ENCODE results near the gene OR51B4.

DNA sequence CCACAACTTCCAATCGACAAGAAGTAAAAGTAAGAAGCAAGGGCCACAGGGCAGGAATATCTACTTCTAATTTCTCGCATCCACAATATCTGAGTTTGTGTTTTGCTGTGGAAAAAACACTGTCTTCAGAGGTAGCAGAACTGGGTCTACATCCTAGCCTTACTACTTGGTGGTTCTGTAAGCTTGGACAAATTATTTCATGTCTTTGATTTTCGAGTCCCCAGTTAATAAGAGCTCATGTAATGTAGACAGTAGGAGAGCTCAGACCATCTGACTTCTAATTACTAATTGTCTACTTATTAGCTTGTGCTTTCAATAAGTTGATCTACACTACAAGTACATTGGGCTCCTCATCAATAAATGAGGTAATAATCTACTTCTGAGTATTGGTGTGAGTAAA is 18.7 kb downstream of the OR51B4 start:
- TF ChIP-seq, protein P1, sequence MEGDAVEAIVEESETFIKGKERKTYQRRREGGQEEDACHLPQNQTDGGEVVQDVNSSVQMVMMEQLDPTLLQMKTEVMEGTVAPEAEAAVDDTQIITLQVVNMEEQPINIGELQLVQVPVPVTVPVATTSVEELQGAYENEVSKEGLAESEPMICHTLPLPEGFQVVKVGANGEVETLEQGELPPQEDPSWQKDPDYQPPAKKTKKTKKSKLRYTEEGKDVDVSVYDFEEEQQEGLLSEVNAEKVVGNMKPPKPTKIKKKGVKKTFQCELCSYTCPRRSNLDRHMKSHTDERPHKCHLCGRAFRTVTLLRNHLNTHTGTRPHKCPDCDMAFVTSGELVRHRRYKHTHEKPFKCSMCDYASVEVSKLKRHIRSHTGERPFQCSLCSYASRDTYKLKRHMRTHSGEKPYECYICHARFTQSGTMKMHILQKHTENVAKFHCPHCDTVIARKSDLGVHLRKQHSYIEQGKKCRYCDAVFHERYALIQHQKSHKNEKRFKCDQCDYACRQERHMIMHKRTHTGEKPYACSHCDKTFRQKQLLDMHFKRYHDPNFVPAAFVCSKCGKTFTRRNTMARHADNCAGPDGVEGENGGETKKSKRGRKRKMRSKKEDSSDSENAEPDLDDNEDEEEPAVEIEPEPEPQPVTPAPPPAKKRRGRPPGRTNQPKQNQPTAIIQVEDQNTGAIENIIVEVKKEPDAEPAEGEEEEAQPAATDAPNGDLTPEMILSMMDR (IDR thresholded peaks at IDR 0.05; ENCODE audit: insufficient read depth, low read length, poor library complexity, severe bottlenecking), result no peak
- no peak for TF ChIP-seq EZH2phosphoT487 (conservative IDR thresholded peaks at IDR 0.05; ENCODE audit: low read length)
